VCaP (cell line): ENCODE data around the gene SH3BP5L.

Source experiments
- H3K27ac ChIP-seq: fragments of 450-650 bp; 2 replicates; pipeline ENCODE4 v1.5.1; 2017
- TF ChIP-seq, protein P1 (sequence below): fragments of 450-650 bp; conservative IDR thresholded peaks from 2 replicates; pipeline ENCODE4 v1.5.1; 2017; ENCODE audit warnings: mild to moderate bottlenecking, moderate library complexity

Gene SH3BP5L

DNA sequence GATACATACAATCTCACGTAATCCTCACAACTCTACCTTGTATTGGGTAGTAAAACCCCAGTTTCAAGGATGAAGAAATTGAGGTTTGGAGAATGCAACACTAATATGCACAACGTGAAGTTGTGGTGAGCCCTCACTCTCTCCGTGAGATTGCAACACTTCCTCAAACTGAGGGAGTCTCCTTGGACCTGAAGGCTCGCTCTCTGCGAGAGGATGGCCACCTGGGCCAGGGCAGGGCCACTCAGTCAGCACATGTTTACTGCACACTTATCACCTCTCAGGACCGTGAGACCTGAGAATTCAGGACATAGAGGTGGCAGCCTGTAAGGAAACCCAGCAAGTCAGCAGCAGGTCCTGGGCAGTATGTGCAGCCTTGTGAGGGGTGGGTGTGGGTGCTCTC, 8.7 kb downstream of the SH3BP5L start:
- no peak overlapping the region for H3K27ac ChIP-seq
- TF ChIP-seq, protein P1, sequence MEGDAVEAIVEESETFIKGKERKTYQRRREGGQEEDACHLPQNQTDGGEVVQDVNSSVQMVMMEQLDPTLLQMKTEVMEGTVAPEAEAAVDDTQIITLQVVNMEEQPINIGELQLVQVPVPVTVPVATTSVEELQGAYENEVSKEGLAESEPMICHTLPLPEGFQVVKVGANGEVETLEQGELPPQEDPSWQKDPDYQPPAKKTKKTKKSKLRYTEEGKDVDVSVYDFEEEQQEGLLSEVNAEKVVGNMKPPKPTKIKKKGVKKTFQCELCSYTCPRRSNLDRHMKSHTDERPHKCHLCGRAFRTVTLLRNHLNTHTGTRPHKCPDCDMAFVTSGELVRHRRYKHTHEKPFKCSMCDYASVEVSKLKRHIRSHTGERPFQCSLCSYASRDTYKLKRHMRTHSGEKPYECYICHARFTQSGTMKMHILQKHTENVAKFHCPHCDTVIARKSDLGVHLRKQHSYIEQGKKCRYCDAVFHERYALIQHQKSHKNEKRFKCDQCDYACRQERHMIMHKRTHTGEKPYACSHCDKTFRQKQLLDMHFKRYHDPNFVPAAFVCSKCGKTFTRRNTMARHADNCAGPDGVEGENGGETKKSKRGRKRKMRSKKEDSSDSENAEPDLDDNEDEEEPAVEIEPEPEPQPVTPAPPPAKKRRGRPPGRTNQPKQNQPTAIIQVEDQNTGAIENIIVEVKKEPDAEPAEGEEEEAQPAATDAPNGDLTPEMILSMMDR, result no peak

DNA sequence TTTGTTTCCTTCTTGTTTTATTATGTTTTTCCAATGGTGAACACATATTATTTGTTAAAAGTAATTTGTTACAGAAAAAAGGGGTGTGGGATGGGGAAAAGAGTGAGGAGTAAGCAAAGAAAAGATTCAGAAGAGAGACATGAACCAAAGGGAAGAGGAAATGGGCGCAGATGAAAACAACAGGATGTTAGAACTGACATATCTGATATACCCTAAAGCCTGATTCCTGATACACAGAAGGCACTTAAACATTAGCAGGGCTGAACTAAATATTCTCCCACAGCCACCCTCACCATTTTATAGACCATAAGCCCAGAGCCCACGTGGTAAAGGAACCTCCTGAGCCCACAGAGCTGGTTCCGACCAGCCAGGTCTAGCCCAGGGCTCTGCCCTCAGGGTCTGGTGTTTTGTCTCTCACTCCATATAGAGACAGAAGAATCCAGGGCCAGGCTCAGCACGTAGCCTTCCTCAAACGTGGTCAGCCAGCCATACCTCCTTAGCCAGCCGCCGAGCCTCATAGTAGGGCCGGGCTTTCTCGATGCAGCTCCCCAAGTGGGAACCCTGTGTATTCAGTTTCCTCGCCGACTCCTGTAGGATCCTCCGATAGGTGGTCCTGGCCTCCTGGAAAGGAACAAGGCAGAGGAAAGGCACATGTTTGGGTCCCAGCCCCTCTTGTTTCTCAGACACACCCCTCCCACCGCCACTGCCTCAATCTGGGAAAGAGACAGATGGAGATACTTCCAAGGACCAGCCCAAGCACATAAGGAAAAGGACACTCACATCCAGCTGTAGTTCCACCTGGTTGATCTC, 9.5 kb downstream of the SH3BP5L start:
- TF ChIP-seq, protein P1, result no peak
- no peak overlapping the region for H3K27ac ChIP-seq

DNA sequence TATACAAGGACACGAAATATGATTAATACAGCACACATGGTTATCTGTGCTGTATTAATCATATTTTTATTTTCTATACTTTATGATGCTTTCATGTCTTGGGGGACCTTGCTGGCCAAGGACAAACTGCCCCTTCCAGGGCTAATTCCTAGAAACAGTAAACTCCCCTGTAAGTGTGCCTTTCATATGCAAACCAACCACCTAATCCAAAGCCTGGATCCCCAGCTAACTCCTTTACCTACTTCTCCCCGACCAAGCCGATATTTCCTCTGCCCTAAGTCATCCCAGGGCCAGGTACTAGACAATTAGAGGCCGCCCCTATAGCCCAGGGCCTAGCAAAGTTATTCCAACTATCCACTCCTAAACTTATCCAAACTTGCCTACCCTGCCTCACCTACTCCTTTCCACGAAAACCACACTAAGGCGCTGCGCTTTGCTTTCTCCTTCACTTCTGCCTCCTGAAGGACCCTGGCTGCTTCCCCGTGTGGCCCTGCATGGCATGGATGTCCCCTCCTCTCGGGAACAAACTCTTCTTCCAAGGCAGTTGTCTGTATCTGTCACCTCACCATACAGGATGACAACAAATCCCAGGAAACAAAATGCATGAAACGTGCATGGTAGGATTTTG, 10.2 kb downstream of the SH3BP5L start:
- H3K27ac ChIP-seq, result no peak overlapping the region

DNA sequence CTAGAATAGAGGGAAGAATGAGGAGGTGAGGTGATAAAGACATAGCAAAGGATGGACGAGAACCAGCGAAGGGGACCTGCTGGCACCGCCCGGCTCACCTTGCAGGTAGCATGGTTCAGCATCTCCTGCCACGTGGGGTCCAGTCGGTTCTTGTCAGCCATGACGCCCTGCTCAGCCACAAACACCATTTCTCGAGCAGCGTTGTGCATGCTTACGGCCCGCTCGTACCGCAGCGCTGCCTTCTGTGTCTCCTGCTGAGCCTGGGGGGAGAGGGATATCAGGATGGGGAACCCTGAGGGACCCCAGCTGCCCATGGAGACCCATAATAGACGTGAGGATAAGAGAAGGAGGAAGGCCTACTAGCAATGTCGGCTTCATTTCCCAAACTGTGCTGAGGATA, 11.4 kb downstream of the SH3BP5L start:
- TF ChIP-seq, protein P1, result no peak
- no peak overlapping the region for H3K27ac ChIP-seq

More for the DNA sequence above, 10.2 kb downstream of the SH3BP5L start:
- TF ChIP-seq, protein P1, result no peak

DNA sequence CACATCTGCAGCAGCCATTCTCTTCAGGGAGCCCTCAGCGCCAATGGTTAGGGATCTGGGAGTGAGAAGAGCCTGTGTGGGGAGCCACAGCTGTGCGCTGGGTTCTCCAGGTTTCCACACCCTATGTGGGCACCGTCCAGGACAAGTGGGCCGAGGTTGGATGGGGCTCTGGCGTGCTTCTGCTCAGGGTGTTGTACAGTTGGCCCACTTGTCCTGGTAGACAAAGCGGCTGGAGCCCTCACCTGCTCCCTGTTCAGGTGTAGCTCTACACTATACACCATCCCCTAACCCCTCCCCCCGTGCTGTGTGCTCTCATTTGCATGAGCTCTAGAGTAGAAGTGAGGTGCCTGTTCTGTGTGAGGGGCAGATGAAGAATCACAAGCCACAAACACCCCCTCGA, 12.2 kb downstream of the SH3BP5L start:
- TF ChIP-seq, protein P1, result no peak

DNA sequence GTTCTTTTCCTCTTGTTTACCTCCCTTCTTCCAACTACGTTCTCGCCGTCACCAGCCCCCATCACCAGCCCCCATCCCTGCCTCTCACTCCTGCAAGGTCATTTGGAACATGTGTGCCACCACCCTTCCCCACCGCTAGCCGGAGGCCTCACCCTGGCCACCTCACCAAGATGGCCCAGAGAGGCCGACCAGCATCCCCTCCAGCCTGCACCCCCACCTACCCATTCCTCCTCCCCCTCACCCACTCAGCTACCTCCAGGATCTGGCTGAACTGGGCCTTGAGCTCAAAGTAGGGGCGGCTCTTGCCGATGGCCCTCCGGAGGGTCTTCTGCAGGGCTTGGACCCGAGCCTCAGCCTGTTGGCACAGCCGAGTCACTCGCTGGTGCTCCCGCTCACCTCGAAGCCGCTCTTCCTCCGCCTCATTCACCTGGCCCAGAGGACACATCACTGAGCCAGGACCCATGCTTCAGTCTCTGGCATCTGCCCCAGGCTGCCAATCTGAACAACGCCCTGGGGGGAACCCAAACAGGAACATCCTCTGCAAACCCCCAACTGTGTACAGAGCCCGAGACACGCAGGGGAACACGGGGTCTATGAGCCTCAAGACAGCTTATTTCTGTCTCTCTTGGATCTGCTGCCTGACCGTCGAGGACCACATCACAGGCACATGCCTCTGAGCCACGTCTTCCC, 12.8 kb downstream of the SH3BP5L start:
- no peak overlapping the region for H3K27ac ChIP-seq
- TF ChIP-seq, protein P1, result no peak

More for the DNA sequence above, 12.2 kb downstream of the SH3BP5L start:
- H3K27ac ChIP-seq, result no peak overlapping the region
